ENCODE data around the gene SLC7A14. TPM values are rescaled to one million over a fixed set of nuclear protein-coding genes. Genes with fewer than 3 reads are reported as not detected.

The SLC7A14 gene
- total and polyA plus RNA-seq, 2 of the 13 experiments (the other 11 are each of a cell fraction or from before 2014, with no cell fraction given), result not detected

DNA sequence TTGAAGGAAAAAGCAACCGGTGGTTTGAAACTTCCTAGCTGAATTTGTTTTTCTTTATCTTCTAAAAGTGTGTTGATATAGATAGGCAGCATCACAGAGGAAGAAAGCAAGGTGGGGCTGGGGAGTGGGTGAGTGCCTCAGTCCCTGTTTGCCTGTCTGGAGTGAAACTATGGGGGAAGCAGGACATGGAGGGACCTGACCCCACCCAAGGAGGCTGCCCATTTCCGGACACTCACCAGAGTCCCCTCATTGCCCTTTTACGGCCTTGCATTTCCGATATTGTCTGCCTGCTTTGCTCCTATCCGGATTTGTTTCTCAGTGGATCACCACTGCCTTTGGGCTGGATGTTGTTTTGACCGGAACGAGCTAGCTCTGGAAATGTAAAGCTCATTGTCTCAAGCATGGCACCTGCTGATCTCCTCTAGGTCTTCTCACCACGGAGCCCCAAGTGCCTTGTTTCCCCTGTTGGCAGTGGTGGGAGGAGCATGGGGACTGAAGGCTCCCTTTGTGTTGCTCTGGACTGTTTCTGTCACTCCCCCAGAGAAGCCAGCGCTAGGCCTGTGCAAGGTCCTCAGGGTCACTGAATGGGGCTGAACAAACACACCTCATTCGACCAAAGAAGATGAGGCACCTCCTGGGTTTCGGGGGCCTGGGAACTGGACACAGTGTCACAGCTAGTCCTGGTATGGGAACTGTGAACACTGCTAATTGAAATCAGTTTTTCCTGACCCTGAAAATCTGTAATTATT lies 160.2 kb downstream of the SLC7A14 start (continued):
- TF ChIP-seq, protein P1, sequence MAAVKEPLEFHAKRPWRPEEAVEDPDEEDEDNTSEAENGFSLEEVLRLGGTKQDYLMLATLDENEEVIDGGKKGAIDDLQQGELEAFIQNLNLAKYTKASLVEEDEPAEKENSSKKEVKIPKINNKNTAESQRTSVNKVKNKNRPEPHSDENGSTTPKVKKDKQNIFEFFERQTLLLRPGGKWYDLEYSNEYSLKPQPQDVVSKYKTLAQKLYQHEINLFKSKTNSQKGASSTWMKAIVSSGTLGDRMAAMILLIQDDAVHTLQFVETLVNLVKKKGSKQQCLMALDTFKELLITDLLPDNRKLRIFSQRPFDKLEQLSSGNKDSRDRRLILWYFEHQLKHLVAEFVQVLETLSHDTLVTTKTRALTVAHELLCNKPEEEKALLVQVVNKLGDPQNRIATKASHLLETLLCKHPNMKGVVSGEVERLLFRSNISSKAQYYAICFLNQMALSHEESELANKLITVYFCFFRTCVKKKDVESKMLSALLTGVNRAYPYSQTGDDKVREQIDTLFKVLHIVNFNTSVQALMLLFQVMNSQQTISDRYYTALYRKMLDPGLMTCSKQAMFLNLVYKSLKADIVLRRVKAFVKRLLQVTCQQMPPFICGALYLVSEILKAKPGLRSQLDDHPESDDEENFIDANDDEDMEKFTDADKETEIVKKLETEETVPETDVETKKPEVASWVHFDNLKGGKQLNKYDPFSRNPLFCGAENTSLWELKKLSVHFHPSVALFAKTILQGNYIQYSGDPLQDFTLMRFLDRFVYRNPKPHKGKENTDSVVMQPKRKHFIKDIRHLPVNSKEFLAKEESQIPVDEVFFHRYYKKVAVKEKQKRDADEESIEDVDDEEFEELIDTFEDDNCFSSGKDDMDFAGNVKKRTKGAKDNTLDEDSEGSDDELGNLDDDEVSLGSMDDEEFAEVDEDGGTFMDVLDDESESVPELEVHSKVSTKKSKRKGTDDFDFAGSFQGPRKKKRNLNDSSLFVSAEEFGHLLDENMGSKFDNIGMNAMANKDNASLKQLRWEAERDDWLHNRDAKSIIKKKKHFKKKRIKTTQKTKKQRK (IDR thresholded peaks at IDR 0.05; ENCODE audit: low read length), result no peak
- TF ChIP-seq ZSCAN22 (CRISPR knock-in tag; IDR thresholded peaks at IDR 0.05) (no peak), HNF4A (CRISPR knock-in tag; IDR thresholded peaks at IDR 0.05) (peak; percentile 84), RXRB (CRISPR knock-in tag; IDR thresholded peaks at IDR 0.05; ENCODE audit: borderline replicate concordance) (peak; percentile 82), ZNF788 (CRISPR knock-in tag; IDR thresholded peaks at IDR 0.05; ENCODE audit: borderline replicate concordance) (peak; percentile 79; the same call in 1 of the 2 replicates), HNF4G (IDR thresholded peaks at IDR 0.05; ENCODE audit: borderline replicate concordance, low read depth, low read length) (peak; percentile 31; the same call in 1 of the 2 replicates), HNF4G (CRISPR knock-in tag; IDR thresholded peaks at IDR 0.05; ENCODE audit: borderline replicate concordance, low read depth) (no peak), POLR2AphosphoS5 (IDR thresholded peaks at IDR 0.05; ENCODE audit: low read depth, low read length) (peak; percentile 87), ZNF792 (CRISPR knock-in tag; IDR thresholded peaks at IDR 0.05) (peak; percentile 84; the same call in 1 of the 2 replicates), FOXA1 (IDR thresholded peaks at IDR 0.05) (no peak), FOXA1 (CRISPR knock-in tag; IDR thresholded peaks at IDR 0.05) (peak; percentile 74), ZNF124 (CRISPR knock-in tag; IDR thresholded peaks at IDR 0.05) (peak; percentile 31; the same call in 1 of the 2 replicates), NFKB2 (CRISPR knock-in tag; IDR thresholded peaks at IDR 0.05; ENCODE audit: borderline replicate concordance) (0 out of 2 replicates have a peak, but pooled peaks have one; percentile 25), NR2F2 (IDR thresholded peaks at IDR 0.05; ENCODE audit: borderline replicate concordance, low read depth) (peak; percentile 80), SRSF1 (optimal IDR thresholded peaks at IDR 0.05; ENCODE audit: low read depth, low read length) (peak; percentile 42), SRY (CRISPR knock-in tag; IDR thresholded peaks at IDR 0.05) (no peak; the same call in 1 of the 2 replicates), ZNF737 (CRISPR knock-in tag; IDR thresholded peaks at IDR 0.05; ENCODE audit: borderline replicate concordance) (no peak), RFX3 (CRISPR knock-in tag; IDR thresholded peaks at IDR 0.05) (no peak), ARNT2 (CRISPR knock-in tag; IDR thresholded peaks at IDR 0.05; ENCODE audit: low read depth) (no peak), ZNF430 (CRISPR knock-in tag; IDR thresholded peaks at IDR 0.05) (peak; percentile 56; the same call in 1 of the 2 replicates), HDAC2 (CRISPR knock-in tag; IDR thresholded peaks at IDR 0.05) (peak; percentile 83)
- TF ChIP-seq, protein P2, sequence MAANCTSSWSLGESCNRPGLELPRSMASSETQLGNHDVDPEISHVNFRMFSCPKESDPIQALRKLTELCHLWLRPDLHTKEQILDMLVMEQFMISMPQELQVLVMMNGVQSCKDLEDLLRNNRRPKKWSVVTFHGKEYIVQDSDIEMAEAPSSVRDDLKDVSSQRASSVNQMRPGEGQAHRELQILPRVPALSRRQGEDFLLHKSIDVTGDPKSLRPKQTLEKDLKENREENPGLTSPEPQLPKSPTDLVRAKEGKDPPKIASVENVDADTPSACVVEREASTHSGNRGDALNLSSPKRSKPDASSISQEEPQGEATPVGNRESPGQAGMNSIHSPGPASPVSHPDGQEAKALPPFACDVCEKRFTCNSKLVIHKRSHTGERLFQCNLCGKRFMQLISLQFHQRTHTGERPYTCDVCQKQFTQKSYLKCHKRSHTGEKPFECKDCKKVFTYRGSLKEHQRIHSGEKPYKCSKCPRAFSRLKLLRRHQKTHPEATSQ (CRISPR knock-in tag; IDR thresholded peaks at IDR 0.05; ENCODE audit: borderline replicate concordance), result peak; percentile 69; the same call in 1 of the 2 replicates
- TF ChIP-seq, protein P3, sequence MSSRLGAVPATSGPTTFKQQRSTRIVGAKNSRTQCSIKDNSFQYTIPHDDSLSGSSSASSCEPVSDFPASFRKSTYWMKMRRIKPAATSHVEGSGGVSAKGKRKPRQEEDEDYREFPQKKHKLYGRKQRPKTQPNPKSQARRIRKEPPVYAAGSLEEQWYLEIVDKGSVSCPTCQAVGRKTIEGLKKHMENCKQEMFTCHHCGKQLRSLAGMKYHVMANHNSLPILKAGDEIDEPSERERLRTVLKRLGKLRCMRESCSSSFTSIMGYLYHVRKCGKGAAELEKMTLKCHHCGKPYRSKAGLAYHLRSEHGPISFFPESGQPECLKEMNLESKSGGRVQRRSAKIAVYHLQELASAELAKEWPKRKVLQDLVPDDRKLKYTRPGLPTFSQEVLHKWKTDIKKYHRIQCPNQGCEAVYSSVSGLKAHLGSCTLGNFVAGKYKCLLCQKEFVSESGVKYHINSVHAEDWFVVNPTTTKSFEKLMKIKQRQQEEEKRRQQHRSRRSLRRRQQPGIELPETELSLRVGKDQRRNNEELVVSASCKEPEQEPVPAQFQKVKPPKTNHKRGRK (CRISPR knock-in tag; IDR thresholded peaks at IDR 0.05), result no peak
- TF ChIP-seq, protein P4, sequence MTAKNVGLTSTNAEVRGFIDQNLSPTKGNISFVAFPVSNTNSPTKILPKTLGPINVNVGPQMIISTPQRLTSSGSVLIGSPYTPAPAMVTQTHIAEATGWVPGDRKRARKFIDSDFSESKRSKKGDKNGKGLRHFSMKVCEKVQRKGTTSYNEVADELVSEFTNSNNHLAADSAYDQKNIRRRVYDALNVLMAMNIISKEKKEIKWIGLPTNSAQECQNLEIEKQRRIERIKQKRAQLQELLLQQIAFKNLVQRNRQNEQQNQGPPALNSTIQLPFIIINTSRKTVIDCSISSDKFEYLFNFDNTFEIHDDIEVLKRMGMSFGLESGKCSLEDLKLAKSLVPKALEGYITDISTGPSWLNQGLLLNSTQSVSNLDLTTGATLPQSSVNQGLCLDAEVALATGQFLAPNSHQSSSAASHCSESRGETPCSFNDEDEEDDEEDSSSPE (CRISPR knock-in tag; IDR thresholded peaks at IDR 0.05), result no peak
